Measurements from ENCODE around the gene C18orf54. TPM values are rescaled to one million over a fixed set of nuclear protein-coding genes. Genes with fewer than 3 reads are reported as not detected.

C18orf54 gene
- total RNA-seq, 1 experiment from 2014 or later, result 7.2 TPM

GRCh38 chr18:54329787-54330186 lies 27.9 kb upstream of the C18orf54 start:
- ChIA-PET CTCF (no interaction called here), POLR2A (no interaction called here)
- Histone ChIP-seq H3K36me3 (ENCODE audit: control insufficient read depth, insufficient read depth, low read length) (no peaks in the 10 kb centered on the region), H3K4me3 (ENCODE audit: low read depth, low read length) (no peak overlapping the region), H3K27me3 (replicated peaks; ENCODE audit: control insufficient read depth, insufficient read depth, low read length) (no peaks in the 10 kb centered on the region), H3K9me3 (no peaks in the 10 kb centered on the region), H3K4me1 (no peaks in the 10 kb centered on the region)
- no peak for DNase-seq
- Mint-ChIP-seq H3K4me1 (ENCODE audit: low read depth, unreplicated experiment) (no peaks in the 10 kb centered on the region), H3K27ac (ENCODE audit: unreplicated experiment) (no peak overlapping the region), H3K36me3 (ENCODE audit: insufficient read depth, unreplicated experiment) (no peaks in the 10 kb centered on the region), H3K27me3 (ENCODE audit: insufficient read depth, unreplicated experiment) (no peaks in the 10 kb centered on the region), H3K4me3 (ENCODE audit: unreplicated experiment) (no peak overlapping the region), H3K9me3 (ENCODE audit: unreplicated experiment) (no peaks in the 10 kb centered on the region)
- no peak for TF ChIP-seq CTCF (IDR thresholded peaks at IDR 0.05; ENCODE audit: insufficient read depth in 1 of 2, low read depth in 1 of 2, low read length in 1 of 2, severe bottlenecking in 1 of 2, unreplicated experiment in 1 of 2)
- no TSS peak for BruUV-seq (replicated peaks)
- intact Hi-C loops (cut with micrococcal nuclease; ENCODE audit: unreplicated experiment), result no loop called here

GRCh38 chr18:54330768-54331548 lies 26.7 kb upstream of the C18orf54 start:
- Histone ChIP-seq H3K4me1 (no peaks in the 10 kb centered on the region), H3K4me3 (ENCODE audit: low read depth, low read length) (no peak overlapping the region), H3K27me3 (replicated peaks; ENCODE audit: control insufficient read depth, insufficient read depth, low read length) (no peaks in the 10 kb centered on the region), H3K36me3 (ENCODE audit: control insufficient read depth, insufficient read depth, low read length) (no peaks in the 10 kb centered on the region), H3K9me3 (no peaks in the 10 kb centered on the region)
- Mint-ChIP-seq H3K4me1 (ENCODE audit: low read depth, unreplicated experiment) (no peaks in the 10 kb centered on the region), H3K36me3 (ENCODE audit: insufficient read depth, unreplicated experiment) (no peaks in the 10 kb centered on the region), H3K9me3 (ENCODE audit: unreplicated experiment) (peaks cover 5% of the 10 kb centered on the region), H3K4me3 (ENCODE audit: unreplicated experiment) (no peak overlapping the region), H3K27me3 (ENCODE audit: insufficient read depth, unreplicated experiment) (peaks cover 2% of the 10 kb centered on the region), H3K27ac (ENCODE audit: unreplicated experiment) (no peak overlapping the region)
- ChIA-PET POLR2A (no interaction called here), CTCF (no interaction called here)
- no peak for DNase-seq
- no TSS peak for BruUV-seq (replicated peaks)
- no peak for TF ChIP-seq CTCF (IDR thresholded peaks at IDR 0.05; ENCODE audit: insufficient read depth in 1 of 2, low read depth in 1 of 2, low read length in 1 of 2, severe bottlenecking in 1 of 2, unreplicated experiment in 1 of 2)
- intact Hi-C loops (cut with micrococcal nuclease; ENCODE audit: unreplicated experiment), result no loop called here

GRCh38 chr18:54335638-54336173 lies 22.0 kb upstream of the C18orf54 start:
- ChIA-PET POLR2A (no interaction called here), CTCF (no interaction called here)
- TF ChIP-seq CTCF (IDR thresholded peaks at IDR 0.05; ENCODE audit: insufficient read depth in 1 of 2, low read depth in 1 of 2, low read length in 1 of 2, severe bottlenecking in 1 of 2, unreplicated experiment in 1 of 2), result no peak
- peaks cover 9% of the 10 kb centered on the region for H3K9me3 Mint-ChIP-seq (ENCODE audit: unreplicated experiment)
- Histone ChIP-seq H3K4me1 (no peaks in the 10 kb centered on the region), H3K27me3 (replicated peaks; ENCODE audit: control insufficient read depth, insufficient read depth, low read length) (no peaks in the 10 kb centered on the region), H3K4me3 (ENCODE audit: low read depth, low read length) (no peak overlapping the region), H3K36me3 (ENCODE audit: control insufficient read depth, insufficient read depth, low read length) (no peaks in the 10 kb centered on the region), H3K9me3 (no peaks in the 10 kb centered on the region)
- H3K36me3 Mint-ChIP-seq (ENCODE audit: insufficient read depth, unreplicated experiment), result no peaks in the 10 kb centered on the region
- no peak overlapping the region for H3K27ac Mint-ChIP-seq (ENCODE audit: unreplicated experiment)
- H3K4me3 Mint-ChIP-seq (ENCODE audit: unreplicated experiment), result no peak overlapping the region
- intact Hi-C loops (cut with micrococcal nuclease; ENCODE audit: unreplicated experiment), result no loop called here
- no peak for DNase-seq
- no peaks in the 10 kb centered on the region for H3K4me1 Mint-ChIP-seq (ENCODE audit: low read depth, unreplicated experiment)
- no TSS peak for BruUV-seq (replicated peaks)
- peaks cover 3% of the 10 kb centered on the region for H3K27me3 Mint-ChIP-seq (ENCODE audit: insufficient read depth, unreplicated experiment)
